GM03348 (cell line): ENCODE data around the gene CLBA1.

ENCODE experiments used
- DNase-seq: peaks from one replicate; pipeline ENCODE4 v3.0.0; 2012; ENCODE audit warnings: low spot score

The CLBA1 gene

GRCh38 chr14:104979758-104980610 lies 5.6 kb upstream of the CLBA1 start:
- no peak for DNase-seq

- no peak for DNase-seq
Measured at GRCh38 chr14:104980611-104981531, 4.7 kb upstream of the CLBA1 start.

DNA sequence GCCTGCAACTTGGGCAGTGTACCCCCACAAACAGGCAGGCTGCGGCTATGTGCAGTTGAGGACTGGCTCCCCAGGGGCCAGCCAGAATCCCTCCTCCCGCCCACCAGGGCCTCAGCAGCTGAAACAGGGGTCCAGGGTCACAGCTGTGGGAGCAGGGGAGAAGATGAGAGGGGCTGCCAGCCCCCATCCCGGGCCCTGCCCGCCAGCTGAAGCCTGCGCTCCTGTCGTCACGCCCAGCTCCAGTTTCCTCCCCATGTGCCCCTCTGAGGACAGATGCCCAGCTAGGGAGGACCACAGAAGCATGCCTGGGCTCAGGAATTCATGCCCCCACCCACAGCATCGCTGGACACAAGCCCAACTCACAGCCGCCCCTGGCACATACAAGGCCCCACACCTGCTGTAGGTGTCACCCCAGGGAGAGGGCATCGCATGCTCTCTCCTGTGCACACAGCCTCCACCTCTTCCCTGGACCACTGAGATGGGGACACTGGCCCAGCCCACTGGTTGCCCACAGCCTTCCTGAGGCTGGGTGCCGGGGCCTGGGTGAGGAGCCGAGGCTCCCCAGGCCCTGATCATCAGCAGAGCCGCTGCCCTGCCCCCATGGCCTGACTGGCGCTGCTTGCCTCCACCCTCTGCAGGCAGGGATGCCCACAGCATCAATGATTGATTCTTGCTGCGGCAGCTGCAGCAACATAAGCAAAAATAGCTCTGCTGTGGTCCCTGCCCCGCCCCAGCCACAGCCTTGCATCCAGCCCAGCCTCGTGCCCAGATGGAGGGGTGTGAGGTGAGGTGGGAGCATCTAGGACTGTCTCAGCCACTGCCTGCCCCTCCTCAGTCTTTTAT lies 3.7 kb upstream of the CLBA1 start:
- DNase-seq, result no peak

DNA sequence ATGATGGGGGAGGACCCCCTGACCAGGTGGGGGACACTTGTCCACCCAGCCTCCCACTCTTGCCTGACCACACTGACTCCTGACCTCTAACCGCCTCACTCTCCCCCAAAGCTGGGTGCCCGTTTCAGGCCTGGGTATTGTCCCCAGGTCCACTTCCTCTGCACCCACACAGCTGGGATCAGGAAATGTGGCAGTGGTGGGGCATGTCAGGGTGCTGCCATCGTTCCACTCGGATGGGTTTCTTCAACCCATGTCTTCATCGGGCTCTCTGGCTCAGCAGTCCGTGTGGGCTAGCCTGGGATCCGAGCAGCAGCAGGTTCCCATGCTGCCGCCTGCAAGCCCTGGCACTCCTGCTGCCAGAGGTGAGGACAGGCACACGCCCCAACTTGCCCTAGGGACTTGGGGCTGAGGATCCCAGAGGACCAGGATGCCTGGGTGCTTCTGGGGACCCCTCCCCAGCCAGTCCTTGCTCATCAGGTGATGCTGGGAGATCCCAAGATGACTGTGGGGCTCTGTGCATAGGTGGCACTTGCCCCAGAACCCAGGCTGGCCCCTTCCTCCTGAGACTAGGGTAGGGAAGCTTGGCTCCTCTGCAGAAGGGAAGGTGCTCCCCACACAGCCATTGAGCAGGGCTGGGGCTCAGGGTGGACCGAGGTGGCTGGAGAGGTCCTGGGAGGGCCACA lies 2.9 kb upstream of the CLBA1 start:
- DNase-seq, result no peak

GRCh38 chr14:104983231-104983721 lies 2.3 kb upstream of the CLBA1 start:
- no peak for DNase-seq

DNA sequence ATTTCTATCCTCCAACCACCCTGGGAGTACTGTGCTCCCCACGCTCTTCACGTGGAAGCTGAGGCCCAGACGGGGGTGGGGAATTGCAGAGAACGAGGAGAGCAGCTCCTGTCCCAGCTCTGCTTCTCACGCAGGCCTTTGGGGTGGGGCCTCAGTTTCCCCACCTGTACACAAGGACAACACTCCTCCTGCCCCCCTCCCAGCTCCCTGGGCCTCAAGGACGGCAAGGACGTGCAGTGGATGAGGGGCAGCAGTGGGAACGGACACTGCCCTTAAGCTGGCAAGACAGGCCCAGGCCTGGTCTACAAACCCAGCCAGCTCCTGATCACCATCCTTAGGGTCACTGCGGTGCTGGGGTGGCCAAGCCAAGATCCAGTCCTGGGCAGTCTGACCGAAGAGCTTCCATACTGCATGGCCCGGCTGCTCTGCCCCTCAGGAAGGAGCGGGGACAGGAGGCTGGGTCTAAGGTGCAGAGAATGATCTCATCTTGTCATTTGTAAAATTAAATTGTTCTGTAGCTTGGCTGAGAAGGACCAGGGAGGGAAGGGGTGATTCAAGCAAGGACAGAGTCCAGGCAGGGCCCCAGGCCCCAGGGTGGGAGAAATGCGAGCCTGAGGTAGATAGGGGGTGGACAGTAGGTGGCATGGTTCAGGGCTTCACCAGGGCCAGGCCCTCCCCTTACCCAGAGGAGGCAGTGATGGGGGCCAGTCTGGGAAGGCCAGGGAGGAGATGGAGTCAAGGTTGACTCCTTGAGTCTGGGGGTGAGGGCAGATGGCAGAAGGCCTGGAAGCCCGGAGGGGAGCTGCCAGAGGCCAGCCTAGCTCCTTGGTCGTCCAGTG lies 1.3 kb upstream of the CLBA1 start:
- DNase-seq, result no peak

GRCh38 chr14:104986487-104987164 lies 1.0 kb downstream of the CLBA1 start:
- no peak for DNase-seq

- DNase-seq, result no peak
Measured at GRCh38 chr14:104989236-104989950, 3.8 kb downstream of the CLBA1 start.

DNA sequence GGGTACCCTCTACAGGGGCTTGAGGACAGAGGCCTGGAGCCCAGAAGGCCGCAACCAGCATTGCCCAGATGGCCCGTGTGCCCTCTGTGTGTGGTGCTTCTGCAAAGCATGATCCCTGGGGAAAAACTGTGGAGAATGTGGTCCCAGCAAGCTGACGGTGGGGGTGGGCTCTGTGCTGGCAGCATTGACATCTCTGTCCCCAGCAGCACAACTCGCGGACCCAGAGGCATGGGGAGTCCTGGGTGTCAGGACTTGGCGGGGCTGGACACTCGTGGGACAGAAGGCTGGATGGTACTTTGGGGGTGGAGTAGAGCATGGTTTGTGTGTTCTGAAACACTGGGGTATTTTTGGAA lies 4.3 kb downstream of the CLBA1 start:
- DNase-seq, result no peak

DNA sequence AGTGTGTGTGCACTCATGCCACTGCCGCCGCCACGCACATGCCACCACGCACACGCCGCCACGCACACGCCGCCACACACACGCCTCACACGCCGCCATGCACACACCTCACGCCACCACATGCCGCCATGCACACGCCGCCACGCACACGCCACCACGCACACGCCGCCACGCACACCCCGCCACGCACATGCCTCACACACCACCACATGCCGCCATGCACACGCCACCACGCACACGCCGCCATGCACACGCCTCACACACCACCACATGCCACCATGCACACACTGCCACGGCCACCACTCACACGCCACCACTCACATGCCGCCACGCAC lies 6.3 kb downstream of the CLBA1 start:
- no peak for DNase-seq

DNA sequence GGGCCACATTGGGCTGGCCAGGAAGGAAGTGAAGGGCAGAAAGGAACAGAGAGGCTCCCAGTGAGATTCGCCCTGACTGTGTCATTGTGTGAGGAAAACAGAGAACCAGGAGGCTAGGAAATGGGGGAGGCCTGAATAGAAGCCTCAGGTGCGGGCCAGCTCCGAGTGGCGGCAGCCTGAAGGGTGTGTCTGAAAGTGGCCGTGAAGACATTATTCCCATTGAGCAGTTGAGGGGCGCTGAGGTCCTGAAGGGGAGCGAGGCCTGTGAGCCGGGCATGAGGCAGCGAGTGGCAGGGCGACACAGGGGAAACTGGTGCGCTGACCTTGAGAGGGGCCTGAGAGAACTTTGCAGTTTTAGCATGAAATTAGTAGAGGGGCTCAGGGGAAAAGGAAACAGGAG lies 6.9 kb downstream of the CLBA1 start:
- no peak for DNase-seq

DNA sequence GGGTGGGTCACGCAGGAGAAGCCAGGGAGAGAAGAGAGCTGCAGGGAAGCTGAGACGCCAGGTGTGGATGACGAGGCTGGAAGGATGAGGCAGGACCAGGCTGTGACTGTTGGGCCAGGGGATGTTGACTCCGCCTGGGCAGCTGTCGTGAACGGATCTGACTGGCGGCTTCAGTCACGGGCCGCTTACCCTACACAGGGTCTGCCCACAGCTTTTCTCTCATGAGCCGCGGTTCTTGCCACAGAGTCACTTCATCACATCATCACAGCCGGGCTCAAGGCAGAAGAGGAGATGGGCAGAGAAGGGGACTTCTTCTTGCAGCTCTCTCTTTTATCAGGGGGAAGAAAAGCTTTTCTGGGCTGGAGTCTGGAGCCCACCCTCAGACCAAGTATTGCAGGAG lies 7.7 kb downstream of the CLBA1 start:
- DNase-seq, result no peak

DNA sequence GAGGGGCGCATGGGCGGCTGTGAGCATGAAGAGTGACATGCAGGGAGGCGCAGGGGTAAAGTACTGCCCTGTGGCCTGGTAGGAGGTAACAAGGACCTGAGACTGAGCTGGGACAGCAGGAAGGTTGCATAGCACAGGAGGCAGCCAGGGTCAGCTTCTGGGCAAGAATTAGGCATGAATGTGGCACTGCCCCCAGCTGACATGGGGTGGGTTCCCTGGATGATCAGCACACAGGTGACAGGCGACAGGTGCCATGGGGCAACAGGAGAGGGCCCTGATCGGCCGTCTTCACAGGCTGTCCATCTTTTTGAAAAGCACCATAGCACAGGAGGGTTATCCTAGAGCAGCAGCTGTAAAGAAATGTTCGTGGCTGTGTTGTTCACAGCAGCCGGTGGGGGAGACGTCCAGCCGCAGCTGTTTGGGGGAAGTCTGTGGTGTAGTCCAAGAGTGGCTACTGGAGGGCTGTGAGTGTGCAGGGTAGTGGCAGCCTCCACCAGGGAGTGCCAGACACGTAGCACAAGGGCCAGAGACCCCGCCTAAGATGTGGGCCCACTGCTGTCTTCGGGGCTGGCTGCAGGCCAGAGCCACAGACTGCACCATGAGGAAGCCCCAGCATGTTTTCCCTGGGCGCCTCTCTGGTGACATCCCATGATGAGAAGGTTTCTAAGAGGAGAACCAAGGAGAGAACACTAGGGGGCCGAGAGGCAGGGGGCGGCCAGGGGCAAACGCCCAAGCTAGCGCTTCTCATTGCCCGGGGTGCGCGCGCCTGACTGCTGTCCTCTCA lies 8.4 kb downstream of the CLBA1 start:
- DNase-seq, result no peak

- no peak for DNase-seq
Measured at GRCh38 chr14:104994978-104995377, 9.4 kb downstream of the CLBA1 start.

DNA sequence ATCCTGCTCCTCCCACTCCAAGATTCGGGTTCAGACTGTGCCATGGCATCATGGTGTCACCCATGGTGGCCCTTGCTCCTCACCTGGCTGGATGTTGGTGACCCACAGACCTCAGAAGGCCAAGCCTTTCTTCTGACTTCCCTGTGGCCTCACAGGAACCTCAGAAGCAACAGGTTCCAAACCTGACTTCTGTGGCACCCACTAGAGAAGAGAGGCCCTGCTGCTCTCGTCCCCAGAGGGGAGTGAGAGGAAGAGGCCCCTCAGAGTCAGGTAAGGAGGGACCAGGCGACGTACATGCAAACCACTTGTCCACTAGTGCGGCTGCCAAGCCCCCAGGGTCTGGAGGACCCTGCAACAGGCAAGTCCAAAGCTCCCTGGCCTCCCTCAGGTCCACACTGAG lies 10.4 kb downstream of the CLBA1 start:
- DNase-seq, result no peak

GRCh38 chr14:104996483-104996882 lies 10.9 kb downstream of the CLBA1 start:
- no peak for DNase-seq

DNA sequence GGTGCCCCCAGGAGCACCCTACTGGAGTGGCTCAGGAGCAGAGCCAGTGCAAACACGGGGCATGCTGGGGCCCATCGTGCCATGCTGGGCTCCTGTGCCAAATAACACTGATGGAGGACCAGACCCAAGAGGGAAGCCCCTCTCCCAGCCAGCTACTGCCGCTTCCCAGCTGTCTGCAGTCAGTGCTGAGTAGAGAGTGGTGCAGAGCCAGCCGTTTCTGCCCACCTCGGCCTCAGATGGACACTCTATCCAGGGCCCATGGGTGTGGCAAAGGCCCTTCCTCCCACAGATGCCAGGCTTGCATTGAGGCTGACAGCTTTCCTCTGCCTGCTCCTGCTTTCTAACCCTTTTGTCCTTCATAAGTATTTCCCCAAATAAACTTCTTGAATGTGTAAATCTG lies 13.2 kb downstream of the CLBA1 start:
- no peak for DNase-seq

DNA sequence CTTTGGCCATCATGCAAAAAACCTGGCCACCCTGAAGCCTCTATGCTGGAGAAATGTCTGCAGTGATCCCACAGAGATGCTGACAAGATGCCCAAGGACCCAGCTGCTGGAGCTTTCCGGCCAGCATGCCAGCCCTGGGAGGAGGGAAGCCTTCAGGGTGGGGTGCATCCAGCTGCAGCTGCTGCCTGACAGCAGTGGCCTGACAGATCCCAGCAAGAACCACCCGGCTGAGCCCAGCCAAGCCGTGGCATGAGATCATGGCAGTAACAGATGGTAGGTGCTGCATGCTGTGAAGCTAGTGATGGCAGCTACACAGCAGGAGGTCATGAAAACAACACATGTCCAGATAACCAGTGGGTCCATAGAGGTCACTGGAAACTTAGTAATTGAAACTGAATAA lies 13.8 kb downstream of the CLBA1 start:
- no peak for DNase-seq
